Measurements from ENCODE around the gene COX5A.

GRCh38 chr15:74983725-74984231 lies 45.9 kb upstream of the COX5A start:
- TF ChIP-seq EZH2 (conservative IDR thresholded peaks at IDR 0.05; ENCODE audit: low read depth, low read length) (no peak), MEF2D (CRISPR knock-in tag; IDR thresholded peaks at IDR 0.05) (no peak), E2F1 (CRISPR knock-in tag; IDR thresholded peaks at IDR 0.05) (no peak), MTF1 (CRISPR knock-in tag; IDR thresholded peaks at IDR 0.05) (no peak), ASH2L (IDR thresholded peaks at IDR 0.05; ENCODE audit: insufficient read length, low read depth, low read length) (no peak)

Data from HepG2 (cell line).